HG03280 (cell line): Measurements from ENCODE around the gene PIGR.

Experiments used
- ATAC-seq: cut with Tn5 transposase; IDR thresholded peaks from one replicate; pipeline ENCODE4 v1.9.1; 2021; ENCODE audit warnings: mild to moderate bottlenecking, moderate library complexity; ENCODE audit not compliant: unreplicated experiment

The PIGR gene

DNA sequence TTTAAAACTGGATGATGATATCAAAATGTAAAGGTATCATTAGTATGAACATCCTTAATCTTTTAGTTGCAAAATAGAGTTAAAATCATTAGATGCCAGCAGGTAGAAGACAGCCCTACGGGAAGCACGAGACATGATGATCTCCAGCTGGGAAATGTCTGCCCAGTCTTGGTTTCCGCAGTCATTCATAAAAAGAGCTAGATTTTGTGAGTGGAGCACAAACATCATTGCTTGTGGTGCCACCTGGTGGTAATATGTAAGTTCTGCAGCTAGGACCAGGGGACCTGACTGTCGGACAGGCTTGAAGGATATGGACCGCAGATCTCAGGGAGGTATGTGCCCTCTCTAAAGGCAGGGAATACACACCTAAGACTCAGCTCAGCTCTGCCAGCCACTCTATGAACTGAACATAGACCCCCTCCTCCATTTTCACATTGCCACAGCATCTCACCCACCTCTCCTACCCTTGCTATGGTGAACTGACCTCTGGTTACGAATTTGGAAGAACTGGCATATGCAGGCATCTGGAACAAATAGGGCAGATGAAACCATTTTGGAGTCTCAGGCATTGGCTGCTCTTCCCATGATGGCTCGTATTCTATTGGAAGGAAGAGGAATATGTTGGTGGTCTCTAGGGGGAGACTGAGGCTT lies 33.7 kb downstream of the PIGR start:
- no peak for ATAC-seq

DNA sequence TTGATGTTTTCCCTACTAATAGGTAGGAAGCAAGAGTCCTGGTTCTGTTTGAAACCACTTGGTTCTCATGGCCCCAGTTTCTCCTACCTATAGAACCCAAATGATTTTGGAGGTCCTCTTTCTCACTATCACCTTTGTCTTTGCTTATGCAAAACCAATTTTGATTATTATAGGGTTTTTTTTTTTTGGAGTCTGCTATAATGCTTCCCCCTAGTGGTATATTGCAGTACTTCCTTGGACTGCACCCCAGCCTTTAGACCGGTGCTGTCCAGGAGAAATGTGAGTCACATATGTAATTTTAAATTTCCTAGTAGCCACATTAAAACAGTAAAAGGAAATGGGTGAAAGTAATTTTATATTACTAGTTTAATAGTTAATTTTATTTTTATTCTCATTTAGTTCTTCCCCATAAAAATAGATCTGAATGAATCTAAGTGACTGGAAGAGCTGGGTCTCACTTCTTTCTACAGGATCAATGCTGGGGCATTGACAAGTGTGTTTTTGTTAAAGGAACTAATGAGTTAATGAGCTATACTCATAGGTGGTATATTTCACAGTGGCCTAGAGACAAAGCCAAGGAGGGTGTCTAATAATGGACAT lies 35.1 kb downstream of the PIGR start:
- ATAC-seq, result peak; percentile 46

DNA sequence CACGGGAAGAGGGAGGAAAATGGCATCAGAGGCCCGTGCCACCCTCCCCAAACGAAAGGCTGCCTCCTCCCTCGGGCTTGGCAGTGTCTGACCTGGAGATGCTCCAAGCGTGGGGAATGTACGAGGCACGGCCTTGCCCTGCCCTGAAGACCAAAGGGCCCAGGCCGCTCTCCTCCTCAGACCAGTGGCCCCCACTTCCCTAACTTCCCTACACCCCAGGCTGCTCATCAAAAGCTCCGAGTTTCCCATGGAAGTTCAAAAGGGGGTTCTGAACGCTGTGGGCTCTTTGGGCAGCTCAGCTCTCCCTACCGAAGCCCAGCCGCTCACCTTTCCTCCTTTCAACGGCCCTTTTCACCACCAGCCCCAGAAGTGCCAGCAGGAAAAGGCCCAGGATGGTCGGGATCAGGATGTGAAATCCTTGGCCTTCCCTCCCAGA lies 36.4 kb downstream of the PIGR start:
- no peak for ATAC-seq

DNA sequence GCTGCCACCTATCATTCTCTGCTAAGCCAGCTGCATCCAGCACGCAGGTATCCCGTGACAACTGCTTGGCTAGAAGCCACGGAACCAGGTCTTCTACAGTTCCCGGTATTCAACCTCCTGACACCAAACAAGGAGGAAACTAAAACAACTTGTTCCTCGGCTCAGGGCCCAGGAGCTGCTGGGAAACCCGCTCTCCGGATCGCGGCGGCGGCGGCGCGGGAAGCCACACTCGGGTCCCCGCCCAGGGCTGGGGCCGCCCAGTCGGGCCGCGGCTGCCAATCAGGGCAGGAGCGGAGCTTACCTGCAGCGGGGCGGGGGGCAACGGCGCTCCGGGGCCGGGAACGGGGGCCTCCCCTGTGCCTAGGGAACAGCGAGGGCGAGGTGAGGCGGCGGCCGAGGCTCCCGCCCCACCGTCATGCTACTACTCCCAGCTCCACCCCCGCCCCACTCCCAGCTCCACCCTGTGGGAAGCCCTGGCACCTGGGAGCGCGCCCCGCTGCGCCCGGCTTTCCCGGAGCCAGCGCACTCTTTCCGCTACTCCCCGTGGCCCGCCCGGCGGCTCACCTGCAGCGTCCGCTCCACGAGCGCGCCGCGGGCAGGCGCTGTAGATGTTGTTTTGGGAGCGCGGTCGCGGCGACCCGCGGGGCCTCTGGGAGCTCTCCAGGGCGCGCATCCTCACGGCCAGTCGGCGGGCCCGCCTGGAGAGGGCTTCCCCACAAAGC lies 36.9 kb downstream of the PIGR start:
- ATAC-seq, result no peak

DNA sequence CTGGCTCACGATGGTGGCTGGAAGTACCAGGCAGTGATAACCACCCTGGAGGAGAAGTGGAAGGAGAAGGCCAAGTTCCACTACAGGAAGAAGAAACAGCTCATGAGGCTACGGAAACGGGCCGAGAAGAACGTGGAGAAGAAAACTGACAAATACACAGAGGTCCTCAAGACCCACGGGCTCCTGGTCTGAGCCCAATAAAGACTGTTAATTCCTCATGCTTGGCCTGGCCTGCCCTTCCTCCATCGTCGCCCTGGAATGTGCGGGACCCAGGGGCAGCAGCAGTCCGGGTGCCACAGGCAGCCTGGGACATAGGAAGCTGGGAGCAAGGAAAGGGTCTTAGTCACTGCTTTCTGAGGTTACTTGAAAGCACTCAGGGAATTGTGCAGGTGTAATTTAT lies 38.2 kb downstream of the PIGR start:
- no peak for ATAC-seq

DNA sequence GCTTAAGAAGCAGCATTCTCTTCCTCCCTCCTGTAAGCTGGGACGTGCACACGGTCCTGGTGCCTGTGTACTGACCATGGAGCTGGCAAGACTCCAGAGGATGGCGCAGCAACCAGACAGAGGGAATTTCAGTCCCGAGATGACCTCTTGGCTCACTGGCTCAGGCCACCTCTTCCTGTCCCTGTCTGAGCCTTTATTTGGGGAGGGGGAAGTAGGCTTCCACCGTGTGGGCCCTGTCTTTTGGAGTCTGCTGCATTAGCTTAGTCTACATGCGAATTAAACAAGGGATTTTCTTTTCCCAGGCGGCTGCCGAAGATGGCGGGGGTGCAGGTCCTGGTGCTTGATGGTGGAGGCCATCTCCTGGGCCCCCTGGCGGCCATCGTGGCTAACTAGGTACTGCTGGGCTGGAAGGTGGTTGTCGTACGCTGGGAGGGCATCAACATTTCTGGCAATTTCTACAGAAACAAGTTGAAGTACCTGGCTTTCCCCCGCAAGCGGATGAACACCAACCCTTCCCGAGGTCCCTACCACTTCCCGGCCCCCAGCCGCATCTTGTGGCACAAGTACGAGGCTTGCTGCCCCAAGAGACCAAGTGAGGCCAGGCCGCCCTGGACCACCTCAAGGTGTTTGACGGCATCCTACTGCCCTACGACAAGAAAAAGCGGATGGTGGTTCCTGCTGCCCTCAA lies 38.8 kb downstream of the PIGR start:
- no peak for ATAC-seq

DNA sequence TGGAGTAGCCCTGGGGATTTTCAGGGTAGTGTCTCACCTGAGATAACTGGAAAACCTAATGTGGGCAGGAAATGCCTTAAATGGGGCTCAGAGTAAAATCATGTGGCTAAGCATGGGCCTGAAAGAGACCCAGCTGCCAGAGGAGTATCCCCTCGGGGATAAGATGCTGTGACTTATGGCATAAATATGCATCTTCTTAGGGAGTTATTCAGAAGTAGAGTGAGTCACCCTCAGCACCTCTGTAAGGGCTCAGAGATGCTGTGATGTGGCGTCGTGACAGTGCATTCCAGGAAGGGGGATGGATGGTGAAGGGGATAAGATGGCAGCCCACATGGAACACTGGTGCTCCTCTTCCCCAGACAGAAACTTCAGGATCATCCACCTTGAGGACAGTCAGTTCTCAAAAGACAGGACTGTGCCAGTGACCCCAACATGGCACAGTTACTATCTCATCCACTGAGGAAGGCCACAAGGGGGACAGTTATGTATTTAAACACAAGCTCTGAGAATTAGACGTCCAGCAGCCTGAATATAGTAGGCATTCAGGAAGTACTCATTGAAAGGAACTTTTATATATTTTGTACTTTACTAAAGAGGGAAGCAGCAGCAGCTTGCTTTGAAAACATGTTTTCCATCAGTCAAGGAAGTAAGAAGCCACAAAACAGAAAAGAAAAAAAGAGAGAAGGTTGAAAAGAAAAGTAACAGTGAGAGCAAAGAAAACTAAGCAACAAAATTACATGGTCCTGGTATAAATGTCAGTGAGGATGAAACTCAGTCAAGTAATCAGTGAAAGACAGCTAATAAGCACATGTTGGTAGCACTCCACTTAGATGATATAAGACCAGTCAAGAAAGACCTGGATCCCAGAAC lies 40.7 kb downstream of the PIGR start:
- ATAC-seq, result no peak

DNA sequence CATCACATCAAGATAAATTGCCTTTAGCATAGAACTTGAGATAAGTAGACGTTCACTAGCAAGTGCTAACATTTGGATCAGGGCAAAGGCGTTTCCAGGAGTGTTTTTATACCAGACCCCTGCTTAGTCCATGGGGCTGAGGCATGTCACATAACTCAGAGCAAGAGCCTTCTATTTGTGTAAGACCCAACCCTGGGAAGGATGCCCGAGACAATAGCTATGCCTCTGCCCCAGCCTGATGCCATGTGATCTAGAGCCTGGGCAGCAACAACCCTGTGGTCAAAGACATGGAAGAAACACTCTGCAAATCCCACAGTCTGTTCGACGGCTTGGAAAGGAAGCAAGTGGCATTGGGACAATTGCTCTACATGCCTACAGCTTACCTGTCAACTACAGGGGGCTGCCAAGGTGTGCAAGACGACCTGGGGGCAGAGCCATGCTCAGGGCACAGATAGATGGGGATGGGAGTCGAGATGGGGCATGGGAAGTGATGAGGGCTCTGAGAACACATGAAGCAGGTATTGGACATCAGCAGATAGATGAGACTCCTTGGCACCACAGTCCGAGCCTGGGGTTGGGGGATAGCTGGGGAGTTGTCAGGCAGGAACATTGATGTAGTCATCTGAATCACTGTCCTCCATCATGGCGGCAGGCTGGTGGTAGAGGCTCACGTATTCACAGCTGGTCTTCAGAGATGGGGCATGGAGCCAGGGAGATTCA lies 41.7 kb downstream of the PIGR start:
- ATAC-seq, result no peak

DNA sequence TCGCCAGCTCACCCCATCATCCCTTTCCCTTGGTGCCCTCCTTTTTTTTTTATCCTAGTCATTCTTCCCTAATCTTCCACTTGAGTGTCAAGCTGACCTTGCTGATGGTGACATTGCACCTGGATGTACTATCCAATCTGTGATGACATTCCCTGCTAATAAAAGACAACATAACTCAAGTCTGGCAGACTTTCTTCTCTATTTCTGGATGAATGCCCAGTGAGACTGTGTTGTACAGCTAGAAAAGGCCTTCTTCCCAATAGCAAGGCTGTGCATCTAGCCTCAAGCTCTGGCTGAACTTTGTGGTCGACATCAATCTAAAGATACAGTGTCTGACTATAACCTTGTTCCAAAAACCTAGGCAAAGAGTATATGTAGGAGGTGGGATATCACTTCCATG lies 42.6 kb downstream of the PIGR start:
- no peak for ATAC-seq

DNA sequence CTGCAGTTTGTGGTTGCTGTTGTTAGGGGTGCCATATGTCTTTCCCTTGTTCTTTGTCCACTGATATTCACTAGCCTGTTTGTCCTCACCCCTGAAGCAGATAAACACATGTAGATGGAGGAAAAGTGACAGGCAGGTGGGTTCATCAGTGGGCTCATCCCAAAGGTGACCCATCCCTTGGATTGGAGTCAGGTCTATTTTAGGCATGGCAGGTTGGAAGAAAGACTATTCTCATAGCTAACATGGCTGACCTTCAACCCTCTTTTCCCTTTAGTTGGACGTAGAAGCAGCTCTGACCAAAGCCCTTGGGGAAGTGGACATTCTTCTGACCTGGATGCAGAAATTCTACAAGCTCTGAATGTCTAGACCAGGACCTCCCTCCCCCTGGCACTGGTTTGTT lies 43.6 kb downstream of the PIGR start:
- no peak for ATAC-seq

DNA sequence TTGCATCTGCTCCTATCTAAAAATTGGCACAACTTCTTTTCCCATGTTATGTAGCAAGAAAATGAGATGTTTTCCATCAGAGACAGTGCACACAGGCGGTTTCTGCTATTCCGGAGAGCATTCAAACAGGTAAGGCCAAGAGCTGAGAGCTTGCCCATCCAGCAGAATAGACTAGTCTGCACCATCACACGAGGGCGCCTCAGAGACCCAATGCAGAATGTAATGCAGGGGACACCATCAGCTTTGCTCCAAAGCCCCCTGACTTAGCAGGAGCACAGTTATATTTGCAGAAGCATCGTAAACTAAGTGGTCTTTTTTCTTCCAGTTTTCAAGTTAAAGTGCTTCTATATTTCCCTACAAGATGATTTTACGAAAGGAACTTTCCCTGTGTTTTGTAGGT lies 44.3 kb downstream of the PIGR start:
- ATAC-seq, result no peak

DNA sequence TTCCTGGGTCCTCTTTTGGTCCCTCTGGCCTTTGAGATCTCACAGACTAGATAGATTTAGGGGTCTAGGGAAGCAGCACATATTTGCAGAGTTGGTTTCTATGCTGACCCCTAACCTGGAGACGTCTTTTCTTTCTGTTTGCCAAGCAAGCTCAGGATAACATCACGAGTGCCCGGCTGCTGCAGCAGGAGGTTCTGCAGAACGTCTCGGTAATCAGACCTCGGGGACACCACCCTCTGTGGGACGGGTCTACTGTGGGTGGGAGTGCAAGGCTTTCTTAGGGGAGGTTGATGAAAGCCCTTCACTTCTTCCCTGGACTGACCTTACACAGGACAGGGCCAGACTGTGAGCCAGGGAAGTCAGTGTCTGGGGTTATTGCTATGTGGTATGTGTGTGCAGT lies 46.1 kb downstream of the PIGR start:
- ATAC-seq, result no peak

DNA sequence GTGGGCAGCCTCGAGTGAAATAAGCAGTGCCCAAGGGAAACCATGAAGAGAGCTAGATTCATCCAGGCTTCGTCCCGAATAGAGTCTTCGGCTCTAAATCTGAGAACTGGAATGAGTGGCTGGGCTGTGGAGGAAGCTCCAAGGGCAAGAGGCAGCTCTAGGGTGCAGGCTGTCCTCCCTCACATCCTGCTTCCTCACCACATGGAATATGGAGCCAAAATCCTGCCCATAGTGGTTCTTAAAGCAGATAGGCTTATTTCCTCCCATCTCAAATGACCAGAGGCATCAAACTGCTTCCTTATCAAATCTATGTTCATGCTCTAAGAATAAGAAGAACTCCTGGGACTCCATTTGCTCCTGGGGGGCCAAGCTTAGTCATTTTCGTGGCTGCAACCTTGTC lies 46.5 kb downstream of the PIGR start:
- ATAC-seq, result no peak

DNA sequence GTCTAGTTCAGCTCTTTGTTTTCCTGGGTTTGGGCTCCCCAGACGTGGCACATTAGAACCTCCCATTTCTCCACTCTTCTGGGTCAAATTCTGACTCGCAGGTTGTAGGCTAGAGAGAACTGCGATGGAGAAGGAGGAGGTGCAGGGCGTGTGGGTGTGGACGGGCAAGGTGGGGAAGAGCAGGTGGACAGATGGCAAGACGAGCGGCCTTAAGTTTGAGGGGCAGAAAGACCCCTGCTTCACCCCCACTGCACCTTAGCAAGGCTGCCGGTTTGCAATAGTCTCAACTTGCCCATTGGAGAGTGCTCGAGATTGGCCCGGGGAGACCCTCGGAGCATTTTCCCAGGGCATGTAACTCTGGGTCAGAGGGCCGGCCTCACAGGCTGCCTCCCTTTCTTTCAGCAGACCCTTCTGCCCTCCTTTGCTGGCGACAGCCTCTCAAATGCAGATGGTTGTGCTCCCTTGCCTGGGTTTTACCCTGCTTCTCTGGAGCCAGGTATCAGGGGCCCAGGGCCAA lies 47.3 kb downstream of the PIGR start:
- ATAC-seq, result no peak

DNA sequence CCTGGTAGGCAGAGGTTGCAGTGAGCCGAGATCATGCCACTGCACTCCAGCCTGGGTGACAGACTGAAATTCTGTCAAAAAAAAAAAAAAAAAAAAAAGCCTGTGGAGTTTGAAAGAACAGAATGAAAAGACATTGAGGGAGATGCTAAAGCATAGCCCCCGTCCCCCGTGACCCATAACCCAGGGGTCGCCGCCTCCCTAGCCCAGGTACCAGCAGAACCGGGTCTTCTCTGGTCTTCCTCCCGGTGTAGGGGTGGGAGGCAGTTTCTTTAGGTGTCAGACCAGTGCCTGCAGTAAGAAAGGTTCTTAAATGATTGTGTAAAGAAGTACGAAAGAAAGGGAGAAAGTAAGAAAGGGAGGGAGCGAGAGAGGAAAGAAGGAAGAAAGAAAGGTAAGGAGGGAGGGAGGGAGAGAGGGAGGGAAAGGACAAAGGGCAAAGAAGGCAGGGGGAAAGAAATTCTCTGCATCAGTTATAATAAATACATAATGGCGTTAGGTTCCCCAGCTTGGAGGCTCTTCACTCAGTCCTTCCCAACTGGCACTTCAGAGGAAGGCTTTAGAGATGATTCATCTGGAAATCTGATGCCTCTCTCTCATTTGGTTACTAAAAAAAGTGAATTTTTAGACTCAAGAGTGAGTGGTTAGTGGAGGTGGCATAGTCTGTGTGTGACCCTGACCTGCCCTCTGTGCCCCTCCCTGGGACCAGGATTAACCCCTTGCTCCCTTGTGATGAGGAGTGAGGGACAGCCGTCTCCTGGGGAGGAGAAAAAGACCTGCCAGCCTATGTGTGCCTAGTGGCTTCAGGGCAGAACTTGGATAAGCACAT lies 48.0 kb downstream of the PIGR start:
- ATAC-seq, result no peak

DNA sequence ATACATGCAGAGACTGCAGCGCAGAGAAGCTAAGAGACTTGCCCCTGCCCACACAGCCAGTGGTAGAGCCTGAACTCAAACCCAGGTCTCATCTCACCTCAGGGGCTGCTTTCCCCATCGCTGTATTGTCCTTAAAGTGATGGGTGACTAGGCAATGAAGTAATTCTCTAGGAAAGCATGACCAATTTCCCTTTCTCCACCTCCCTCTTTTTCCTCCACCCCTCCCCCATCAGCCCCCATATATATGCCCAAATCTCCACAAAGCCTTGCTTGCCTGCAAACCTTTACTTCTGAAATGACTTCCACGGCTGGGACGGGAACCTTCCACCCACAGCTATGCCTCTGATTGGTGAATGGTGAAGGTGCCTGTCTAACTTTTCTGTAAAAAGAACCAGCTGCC lies 49.1 kb downstream of the PIGR start, which contains the start of gene IL24:
Gene IL24 (plus strand): TSS at position 269 of the 400 bp plus-strand sequence. CDS start 390 bp downstream, outside the sequence.
- ATAC-seq, result no peak

DNA sequence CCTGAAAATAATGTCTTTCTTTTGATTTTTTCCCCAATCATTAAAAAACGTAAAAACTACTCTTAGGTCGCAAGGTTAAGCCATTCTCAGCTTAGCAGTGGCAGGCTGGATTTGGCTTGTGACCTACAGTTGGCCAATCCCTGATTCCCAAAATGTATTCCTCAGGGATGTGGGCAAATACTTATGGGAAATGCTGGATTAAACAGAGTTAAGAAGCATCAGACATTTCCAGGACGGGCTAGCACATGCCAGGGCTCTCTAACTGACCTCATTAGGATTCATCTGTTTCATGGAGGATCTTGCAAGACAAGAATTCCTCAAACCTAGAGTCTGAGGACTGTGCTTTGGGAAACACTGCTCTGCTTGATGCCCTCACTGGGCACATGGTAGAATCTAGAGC lies 50.0 kb downstream of the PIGR start:
- ATAC-seq, result no peak

DNA sequence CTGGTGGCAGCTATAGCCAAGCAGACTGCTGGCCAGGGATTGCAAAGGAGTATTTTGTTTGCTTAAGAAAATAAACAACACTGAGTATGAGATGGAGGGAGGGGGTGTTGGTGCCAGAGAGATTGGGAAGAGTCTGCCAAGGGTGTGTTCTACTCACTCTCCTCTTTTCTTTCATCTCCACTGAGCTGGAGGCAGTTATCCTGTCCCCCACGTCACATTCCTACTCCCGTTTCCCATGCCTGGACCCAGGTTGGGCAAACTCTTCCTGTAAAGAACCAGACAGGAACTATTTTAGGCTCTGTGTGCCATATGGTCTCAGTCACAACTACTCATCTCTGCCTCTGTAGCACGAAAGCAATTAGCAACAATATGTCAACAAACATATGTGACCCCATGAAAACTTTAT lies 50.4 kb downstream of the PIGR start:
- no peak for ATAC-seq

DNA sequence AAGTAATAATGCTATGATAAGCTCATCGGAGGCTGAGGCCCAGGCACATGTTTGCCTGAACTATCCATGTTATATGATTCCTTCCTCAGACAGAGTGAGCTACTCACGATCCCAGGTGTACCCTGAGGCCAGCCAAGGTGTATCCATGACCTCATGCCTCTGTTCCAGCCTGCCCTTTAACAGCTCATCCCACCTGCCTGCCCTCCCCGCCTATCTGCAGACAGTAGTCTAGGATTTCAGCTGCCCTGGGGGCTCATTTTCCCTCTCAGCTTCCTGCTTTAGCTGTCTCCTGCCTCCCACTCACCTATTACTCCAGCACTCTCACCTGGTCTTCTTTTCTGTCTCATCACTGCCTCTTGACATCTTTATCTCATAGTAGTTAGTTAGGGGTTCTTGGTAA lies 50.9 kb downstream of the PIGR start:
- ATAC-seq, result no peak
